Mesenchymal stem cell (in vitro differentiated cells and primary cell): Measurements from ENCODE around the gene CADM1.
A peak's percentile ranks its signal among the peaks of the same experiment; 100 is the strongest.

Experiments
- DNase-seq: peaks from one replicate; pipeline ENCODE4 v3.0.0-alpha.2; 2013
- H2AFZ ChIP-seq: one replicate; pipeline ENCODE4 v1.6.1; 2013; ENCODE audit warnings: low read depth, mild to moderate bottlenecking, control low read depth, inconsistent platforms, low read length, moderate library complexity
- H2AK5ac ChIP-seq: 2 replicates; pipeline ENCODE4 v1.6.1; 2013; ENCODE audit warnings: low read length, moderate library complexity, mild to moderate bottlenecking, inconsistent platforms; ENCODE audit not compliant: severe bottlenecking
- H2BK120ac ChIP-seq: one replicate; pipeline ENCODE4 v1.6.1; 2013; ENCODE audit warnings: low read depth, mild to moderate bottlenecking, inconsistent platforms, low read length, moderate library complexity
- H2BK12ac ChIP-seq, 2 experiments: one replicate each; pipeline ENCODE4 v1.6.1; 2013; ENCODE audit warnings: inconsistent platforms in 2 of 2, low read length in 2 of 2, mild to moderate bottlenecking in 2 of 2, moderate library complexity in 2 of 2, control low read depth in 1 of 2
- H2BK15ac ChIP-seq: one replicate; pipeline ENCODE4 v1.6.1; 2013; ENCODE audit warnings: mild to moderate bottlenecking, low read depth, inconsistent platforms; ENCODE audit not compliant: poor library complexity, severe bottlenecking
- H2BK5ac ChIP-seq: 2 replicates; pipeline ENCODE4 v1.6.1; 2013; ENCODE audit warnings: low read depth, mild to moderate bottlenecking, low read length, control low read depth, inconsistent platforms; ENCODE audit not compliant: poor library complexity, severe bottlenecking
- H3K14ac ChIP-seq, 2 experiments: one replicate each; pipeline ENCODE4 v1.6.1; 2013; ENCODE audit warnings: inconsistent platforms in 2 of 2, low read length in 2 of 2, control low read depth in 1 of 2, mild to moderate bottlenecking in 1 of 2, moderate library complexity in 1 of 2
- H3K18ac ChIP-seq, 2 experiments: one replicate each; pipeline ENCODE4 v1.6.1; 2013; ENCODE audit warnings: inconsistent platforms in 2 of 2, low read length in 2 of 2, control low read depth in 1 of 2, low read depth in 1 of 2, mild to moderate bottlenecking in 1 of 2
- H3K23ac ChIP-seq, 2 experiments: one replicate each; pipeline ENCODE4 v1.6.1; 2013; ENCODE audit warnings: inconsistent platforms in 2 of 2, low read length in 2 of 2, mild to moderate bottlenecking in 2 of 2, moderate library complexity in 2 of 2, control low read depth in 1 of 2
- H3K27ac ChIP-seq: 2 replicates; pipeline ENCODE4 v1.5.1; 2013; ENCODE audit warnings: mild to moderate bottlenecking, moderate library complexity, low read length, control low read depth, inconsistent platforms; ENCODE audit not compliant: poor library complexity, severe bottlenecking
- H3K27me3 ChIP-seq, 2 experiments: 2 replicates each; pipeline versions ENCODE4 v1.6.1 to v1.7.0; 2013; ENCODE audit warnings: low read length in 2 of 2, mild to moderate bottlenecking in 2 of 2, moderate library complexity in 2 of 2, control low read depth in 1 of 2, inconsistent platforms in 1 of 2; ENCODE audit not compliant: control insufficient read depth in 1 of 2, insufficient read depth in 1 of 2
- H3K36me3 ChIP-seq, 2 experiments: 2 replicates each; pipeline versions ENCODE4 v1.6.1 to v1.7.0; 2013; ENCODE audit warnings: low read length in 2 of 2, control low read depth in 1 of 2, inconsistent platforms in 1 of 2, low read depth in 1 of 2, mild to moderate bottlenecking in 1 of 2; ENCODE audit not compliant: insufficient read depth in 2 of 2, control insufficient read depth in 1 of 2
- H3K4ac ChIP-seq, 2 experiments: one replicate each; pipeline ENCODE4 v1.6.1; 2013; ENCODE audit warnings: inconsistent platforms in 2 of 2, low read length in 2 of 2, mild to moderate bottlenecking in 2 of 2, moderate library complexity in 2 of 2, control low read depth in 1 of 2, low read depth in 1 of 2
- H3K4me1 ChIP-seq: 2 replicates; pipeline ENCODE4 v1.6.1; 2013; ENCODE audit warnings: low read depth, low read length, control low read depth; ENCODE audit not compliant: control insufficient read depth, insufficient read depth
- H3K4me2 ChIP-seq: 2 replicates; pipeline ENCODE4 v1.6.1; 2013; ENCODE audit warnings: low read length, mild to moderate bottlenecking, inconsistent platforms; ENCODE audit not compliant: poor library complexity, severe bottlenecking
- H3K4me3 ChIP-seq, 2 experiments: 2 replicates each; pipeline versions ENCODE4 v1.5.1 to v1.7.0; 2013; ENCODE audit warnings: low read length in 2 of 2, mild to moderate bottlenecking in 2 of 2, control low read depth in 1 of 2, low read depth in 1 of 2; ENCODE audit not compliant: insufficient read depth in 1 of 2
- H3K79me1 ChIP-seq: replicated peaks from 2 replicates; pipeline ENCODE4 v1.6.1; 2013; ENCODE audit warnings: mild to moderate bottlenecking, control low read depth, low read length, inconsistent platforms; ENCODE audit not compliant: poor library complexity, severe bottlenecking
- H3K9ac ChIP-seq: 2 replicates; pipeline ENCODE4 v1.7.0; 2013; ENCODE audit warnings: mild to moderate bottlenecking, low read length, moderate library complexity
- H3K9me3 ChIP-seq: 2 replicates; pipeline ENCODE4 v1.7.0; 2013; ENCODE audit warnings: mild to moderate bottlenecking, low read length; ENCODE audit not compliant: control insufficient read depth
- H4K8ac ChIP-seq: one replicate; pipeline ENCODE4 v1.6.1; 2013; ENCODE audit warnings: inconsistent platforms, mild to moderate bottlenecking, low read length, moderate library complexity
- H4K91ac ChIP-seq: one replicate; pipeline ENCODE4 v1.6.1; 2013; ENCODE audit warnings: mild to moderate bottlenecking, low read length, inconsistent platforms
- WGBS: methylation state at CpG from one replicate; pipeline ENCODE4 v1.1.7; 2013; ENCODE audit warnings: mixed read lengths; 5-methylcytosine and 5-hydroxymethylcytosine counted together

The CADM1 gene

DNA sequence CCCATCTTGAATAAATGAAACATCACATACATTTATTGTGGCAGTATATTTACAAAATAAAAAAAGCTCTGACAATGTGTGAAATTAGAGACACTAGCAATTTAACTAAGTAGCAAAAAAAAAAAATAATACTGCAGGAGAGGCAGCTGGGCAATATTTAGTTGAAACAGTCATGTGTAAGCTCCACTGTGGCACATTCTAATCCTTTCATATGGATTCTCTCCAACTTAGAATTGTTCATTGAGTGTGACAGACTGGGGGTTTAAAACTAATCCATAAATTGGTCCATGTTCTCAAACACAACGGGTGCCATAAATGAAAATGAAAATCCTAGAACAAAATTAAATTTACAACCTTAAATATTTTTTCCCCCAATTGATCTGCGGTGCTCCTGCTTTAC is 302.1 kb downstream of the CADM1 start:
- Histone ChIP-seq H4K91ac (no peak overlapping the region), H2AFZ (no peak overlapping the region), H2BK12ac (no peak overlapping the region), H3K4ac (no peak overlapping the region), H3K18ac (no peak overlapping the region), H3K9ac (no peak overlapping the region), H3K36me3 (no peaks in the 10 kb centered on the region), H3K27me3 (no peaks in the 10 kb centered on the region), H3K4me1 (peaks cover 6% of the 10 kb centered on the region), H2BK120ac (no peak overlapping the region), H2AK5ac (no peak overlapping the region), H3K4me2 (no peak overlapping the region), H3K9me3 (no peaks in the 10 kb centered on the region), H2BK5ac (no peak overlapping the region), H3K27ac (peak overlapping the region; percentile 88), H3K23ac (no peak overlapping the region), H2BK15ac (no peak overlapping the region), H3K79me1 (no peaks in the 10 kb centered on the region), H3K4me3 (no peak overlapping the region), H3K14ac (no peak overlapping the region), H4K8ac (no peak overlapping the region)
- no CpG with 5 or more reads among the region's 2 CpGs for WGBS
- no peak for DNase-seq

- DNase-seq, result peak; percentile 56
- Histone ChIP-seq H2BK15ac (no peak overlapping the region), H3K79me1 (peaks cover 2% of the 10 kb centered on the region), H2BK5ac (peak overlapping the region; percentile 50), H3K27ac (peak overlapping the region; percentile 93), H3K4ac (no peak overlapping the region), H4K91ac (no peak overlapping the region), H3K4me2 (peak overlapping the region; percentile 3), H4K8ac (no peak overlapping the region), H3K23ac (no peak overlapping the region), H3K27me3 (no peaks in the 10 kb centered on the region), H3K9me3 (no peaks in the 10 kb centered on the region), H3K18ac (no peak overlapping the region), H3K14ac (no peak overlapping the region), H2AK5ac (no peak overlapping the region), H3K9ac (no peak overlapping the region), H2BK12ac (peak overlapping the region in 1 of 2 experiments; percentile 76), H3K36me3 (no peaks in the 10 kb centered on the region), H2BK120ac (no peak overlapping the region), H2AFZ (no peak overlapping the region), H3K4me3 (no peak overlapping the region), H3K4me1 (peaks cover 6% of the 10 kb centered on the region)
- WGBS, result 12% methylated on average over 4 of the region's 6 CpGs
Measured at GRCh38 chr11:115201111-115201792, 303.0 kb downstream of the CADM1 start.

GRCh38 chr11:115199481-115200069 is 304.6 kb downstream of the CADM1 start:
- Histone ChIP-seq H3K18ac (peak overlapping the region in 1 of 2 experiments; percentile 48), H3K9me3 (no peaks in the 10 kb centered on the region), H3K27ac (peak overlapping the region; percentile 44), H3K9ac (no peak overlapping the region), H2BK120ac (no peak overlapping the region), H2BK15ac (no peak overlapping the region), H4K8ac (no peak overlapping the region), H2AK5ac (peak overlapping the region; percentile 15), H3K27me3 (no peaks in the 10 kb centered on the region), H4K91ac (no peak overlapping the region), H3K14ac (no peak overlapping the region), H3K4me3 (no peak overlapping the region), H2AFZ (no peak overlapping the region), H2BK5ac (no peak overlapping the region), H3K4me1 (peaks cover 7% of the 10 kb centered on the region), H3K4me2 (no peak overlapping the region), H3K79me1 (peaks cover 2% of the 10 kb centered on the region), H3K23ac (no peak overlapping the region), H3K36me3 (no peaks in the 10 kb centered on the region), H3K4ac (no peak overlapping the region), H2BK12ac (no peak overlapping the region)
- 91% methylated on average over 3 of the region's 3 CpGs for WGBS
- DNase-seq, result peak; percentile 51

- H2AFZ ChIP-seq, result no peak overlapping the region
- H4K8ac ChIP-seq, result no peak overlapping the region
- H3K27me3 ChIP-seq, result no peaks in the 10 kb centered on the region
- H3K23ac ChIP-seq, result no peak overlapping the region
- no peak overlapping the region for H2BK5ac ChIP-seq
- H3K18ac ChIP-seq, result no peak overlapping the region
- H3K9me3 ChIP-seq, result no peaks in the 10 kb centered on the region
- H3K27ac ChIP-seq, result peak overlapping the region; percentile 17
- H2BK15ac ChIP-seq, result no peak overlapping the region
- H2BK12ac ChIP-seq, result no peak overlapping the region
- H4K91ac ChIP-seq, result no peak overlapping the region
- no peak overlapping the region for H3K9ac ChIP-seq
- WGBS, result 84% methylated on average over 9 of the region's 9 CpGs
- H2BK120ac ChIP-seq, result no peak overlapping the region
- H3K14ac ChIP-seq, result no peak overlapping the region
- H3K79me1 ChIP-seq, result peaks cover 2% of the 10 kb centered on the region
- no peak overlapping the region for H3K4me2 ChIP-seq
- no peaks in the 10 kb centered on the region for H3K36me3 ChIP-seq
- no peak overlapping the region for H3K4ac ChIP-seq
- H3K4me1 ChIP-seq, result peaks cover 10% of the 10 kb centered on the region
- H2AK5ac ChIP-seq, result peak overlapping the region; percentile 60
- no peak overlapping the region for H3K4me3 ChIP-seq
- no peak for DNase-seq
Measured at GRCh38 chr11:115198321-115198741, 305.9 kb downstream of the CADM1 start.
